HG03175 (cell line): ENCODE results near the gene ABCB11.
"Not testable (repeated sequence)": the region's sequence is repeated elsewhere in the genome, so short reads cannot be mapped to it uniquely, and the experiment has no call there.

Source experiments
- ATAC-seq: cut with Tn5 transposase; IDR thresholded peaks from one replicate; pipeline ENCODE4 v1.9.1; 2021; ENCODE audit warnings: mild to moderate bottlenecking, moderate library complexity; ENCODE audit not compliant: unreplicated experiment

ABCB11 gene

GRCh38 chr2:169046440-169047151 is 15.5 kb upstream of the ABCB11 start:
- no peak for ATAC-seq

- ATAC-seq = no peak
Observed at GRCh38 chr2:169042856-169043255, 11.7 kb upstream of the ABCB11 start.

- no peak for ATAC-seq
Observed at GRCh38 chr2:169041594-169041993, 10.5 kb upstream of the ABCB11 start.

GRCh38 chr2:169039702-169040101 is 8.6 kb upstream of the ABCB11 start:
- no peak for ATAC-seq

GRCh38 chr2:169038338-169038757 is 7.2 kb upstream of the ABCB11 start:
- ATAC-seq = peak; percentile 68

- peak; percentile 64 for ATAC-seq
Observed at GRCh38 chr2:169036736-169037440, 5.8 kb upstream of the ABCB11 start.

- no peak for ATAC-seq
Observed at GRCh38 chr2:169035887-169036286, 4.8 kb upstream of the ABCB11 start.

- no peak for ATAC-seq
Observed at GRCh38 chr2:169034984-169035544, 3.9 kb upstream of the ABCB11 start.

- no peak for ATAC-seq
Observed at GRCh38 chr2:169034256-169034655, 3.1 kb upstream of the ABCB11 start.

GRCh38 chr2:169029341-169029740 is 1.8 kb downstream of the ABCB11 start:
- ATAC-seq = no peak

- no peak for ATAC-seq
Observed at GRCh38 chr2:169027234-169027633, 3.9 kb downstream of the ABCB11 start.

- ATAC-seq = no peak
Observed at GRCh38 chr2:169026056-169026455, 5.1 kb downstream of the ABCB11 start.

GRCh38 chr2:169023161-169023560 is 8.0 kb downstream of the ABCB11 start:
- ATAC-seq = no peak

- no peak for ATAC-seq
Observed at GRCh38 chr2:169018390-169018789, 12.7 kb downstream of the ABCB11 start.

- no peak for ATAC-seq
Observed at GRCh38 chr2:169015943-169016342, 15.2 kb downstream of the ABCB11 start.

GRCh38 chr2:169014780-169015179 is 16.3 kb downstream of the ABCB11 start:
- no peak for ATAC-seq

GRCh38 chr2:169013628-169014026 is 17.5 kb downstream of the ABCB11 start:
- no peak for ATAC-seq

- no peak for ATAC-seq
Observed at GRCh38 chr2:169012812-169013627, 18.1 kb downstream of the ABCB11 start.

GRCh38 chr2:169012191-169012792 is 18.8 kb downstream of the ABCB11 start:
- ATAC-seq = not testable (repeated sequence)

GRCh38 chr2:169011698-169012097 is 19.4 kb downstream of the ABCB11 start:
- no peak for ATAC-seq
